CD4-positive, alpha-beta T cell treated with Interleukin-12 subunit alpha and Interleukin-12 subunit beta, for 1 hour (primary cell): Measurements from ENCODE around the gene SULF2.
A peak's percentile ranks its signal among the peaks of the same experiment; 100 is the strongest.

Source experiments
- DNase-seq: peaks from one replicate; pipeline ENCODE4 v3.0.0-alpha.2; 2020

Gene SULF2

GRCh38 chr20:47783828-47784598 is 1.3 kb downstream of the SULF2 start:
- DNase-seq, result no peak

- no peak for DNase-seq
Observed at GRCh38 chr20:47782920-47783552, 2.2 kb downstream of the SULF2 start.

GRCh38 chr20:47782076-47782475 is 3.2 kb downstream of the SULF2 start:
- no peak for DNase-seq

GRCh38 chr20:47781632-47782031 is 3.6 kb downstream of the SULF2 start:
- DNase-seq, result no peak

- DNase-seq, result no peak
Observed at GRCh38 chr20:47780720-47781389, 4.4 kb downstream of the SULF2 start.

- no peak for DNase-seq
Observed at GRCh38 chr20:47778398-47779354, 6.6 kb downstream of the SULF2 start.

GRCh38 chr20:47777220-47777619 is 8.1 kb downstream of the SULF2 start:
- no peak for DNase-seq

GRCh38 chr20:47776639-47777038 is 8.6 kb downstream of the SULF2 start:
- no peak for DNase-seq

- no peak for DNase-seq
Observed at GRCh38 chr20:47775841-47776240, 9.4 kb downstream of the SULF2 start.

- no peak for DNase-seq
Observed at GRCh38 chr20:47775039-47775438, 10.2 kb downstream of the SULF2 start.

- DNase-seq, result no peak
Observed at GRCh38 chr20:47774131-47774777, 11.0 kb downstream of the SULF2 start.

- no peak for DNase-seq
Observed at GRCh38 chr20:47773371-47773786, 11.9 kb downstream of the SULF2 start.

GRCh38 chr20:47770935-47771334 is 14.3 kb downstream of the SULF2 start:
- DNase-seq, result no peak

- DNase-seq, result peak; percentile 13
Observed at GRCh38 chr20:47768016-47768824, 17.1 kb downstream of the SULF2 start.

- DNase-seq, result no peak
Observed at GRCh38 chr20:47765691-47766594, 19.3 kb downstream of the SULF2 start.

- no peak for DNase-seq
Observed at GRCh38 chr20:47765271-47765670, 20.0 kb downstream of the SULF2 start.

GRCh38 chr20:47764154-47764733 is 21.0 kb downstream of the SULF2 start:
- DNase-seq, result no peak

GRCh38 chr20:47762699-47763268 is 22.5 kb downstream of the SULF2 start:
- DNase-seq, result no peak

GRCh38 chr20:47761482-47762047 is 23.7 kb downstream of the SULF2 start:
- no peak for DNase-seq
